Stimulated activated CD4-positive, alpha-beta T cell treated with anti-CD3 and anti-CD28 coated beads, Interleukin-15, amount 100 ng/mL, for 48 hours (primary cell): ENCODE data around the gene MYADM.
A peak's percentile ranks its signal among the peaks of the same experiment; 100 is the strongest.
"Not testable (repeated sequence)": the region's sequence is repeated elsewhere in the genome, so short reads cannot be mapped to it uniquely, and the experiment has no call there.

Experiments used
- DNase-seq, 2 donors: peaks; one replicate each; pipeline ENCODE4 v3.0.0-alpha.2; 2020; ENCODE audit warnings: low read depth in 2 of 2

Gene MYADM

DNA sequence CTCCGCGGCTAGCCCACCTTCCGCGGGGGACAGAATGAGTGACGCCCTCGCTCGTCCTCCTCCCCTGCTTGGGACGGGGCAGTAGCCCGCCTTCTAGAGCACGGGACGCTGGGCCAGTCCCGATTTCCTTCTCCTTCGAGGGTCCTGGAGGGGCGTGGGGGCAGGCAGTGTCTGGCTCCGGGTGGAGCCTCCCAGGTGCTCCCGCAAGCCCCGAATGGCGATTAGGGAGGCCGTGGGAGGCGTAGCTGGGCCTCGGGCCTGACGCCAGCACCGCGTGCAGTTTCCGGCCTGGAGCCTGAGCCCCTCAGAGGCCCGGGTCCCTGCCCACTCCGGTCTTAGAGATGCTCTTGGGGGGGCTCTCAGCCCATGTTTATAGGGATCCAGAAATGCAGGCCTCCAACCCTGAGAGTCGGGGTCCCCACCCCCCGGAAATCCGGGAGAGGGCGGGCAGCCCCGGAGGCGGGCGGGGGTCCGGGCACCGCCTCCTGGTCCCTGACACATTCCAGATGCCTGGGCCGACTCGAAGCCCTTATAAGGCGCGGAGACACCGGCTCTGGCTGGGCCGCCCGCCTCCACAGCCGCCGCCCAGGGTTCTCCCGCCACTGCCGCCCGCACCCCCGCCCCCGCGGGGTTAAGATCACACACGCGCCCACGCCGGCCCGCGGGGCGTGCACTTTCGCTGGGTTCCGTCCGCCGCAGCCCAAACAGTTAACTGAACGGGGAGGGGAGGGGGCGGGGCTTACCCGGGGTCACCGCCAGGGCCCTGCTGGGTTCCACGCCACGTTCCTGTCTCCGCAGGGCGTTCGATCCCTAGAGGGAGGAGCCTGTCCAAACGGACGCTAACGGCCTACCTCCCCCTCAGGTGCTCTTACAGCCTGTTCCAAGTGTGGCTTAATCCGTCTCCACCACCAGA is 1.5 kb downstream of the MYADM start:
- peak; percentile 68 to 85 for DNase-seq

GRCh38 chr19:53869805-53870484 is 2.3 kb downstream of the MYADM start:
- DNase-seq, result not testable (repeated sequence)

DNA sequence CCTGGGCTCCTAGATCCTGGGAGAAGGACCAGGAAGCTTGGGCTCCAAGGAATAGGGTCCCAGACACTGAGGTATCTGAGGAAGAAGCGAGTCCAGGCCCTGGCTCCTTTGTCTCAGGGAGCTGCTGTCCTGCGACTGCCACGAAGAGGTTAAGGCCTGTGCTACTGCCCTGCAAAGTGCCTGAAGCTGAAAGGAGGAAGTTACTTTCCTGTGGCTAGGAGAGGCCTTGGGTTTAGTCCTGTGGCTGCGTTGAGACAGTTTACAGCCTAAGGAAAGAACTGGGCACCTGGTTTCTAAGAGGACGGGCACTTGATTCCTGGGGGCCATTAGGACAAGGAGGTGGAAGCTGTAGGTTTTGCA is 2.8 kb downstream of the MYADM start:
- DNase-seq, result no peak

GRCh38 chr19:53871454-53871853 is 3.8 kb downstream of the MYADM start:
- DNase-seq, result no peak

- no peak for DNase-seq
Observed at GRCh38 chr19:53872762-53873161, 5.1 kb downstream of the MYADM start.

DNA sequence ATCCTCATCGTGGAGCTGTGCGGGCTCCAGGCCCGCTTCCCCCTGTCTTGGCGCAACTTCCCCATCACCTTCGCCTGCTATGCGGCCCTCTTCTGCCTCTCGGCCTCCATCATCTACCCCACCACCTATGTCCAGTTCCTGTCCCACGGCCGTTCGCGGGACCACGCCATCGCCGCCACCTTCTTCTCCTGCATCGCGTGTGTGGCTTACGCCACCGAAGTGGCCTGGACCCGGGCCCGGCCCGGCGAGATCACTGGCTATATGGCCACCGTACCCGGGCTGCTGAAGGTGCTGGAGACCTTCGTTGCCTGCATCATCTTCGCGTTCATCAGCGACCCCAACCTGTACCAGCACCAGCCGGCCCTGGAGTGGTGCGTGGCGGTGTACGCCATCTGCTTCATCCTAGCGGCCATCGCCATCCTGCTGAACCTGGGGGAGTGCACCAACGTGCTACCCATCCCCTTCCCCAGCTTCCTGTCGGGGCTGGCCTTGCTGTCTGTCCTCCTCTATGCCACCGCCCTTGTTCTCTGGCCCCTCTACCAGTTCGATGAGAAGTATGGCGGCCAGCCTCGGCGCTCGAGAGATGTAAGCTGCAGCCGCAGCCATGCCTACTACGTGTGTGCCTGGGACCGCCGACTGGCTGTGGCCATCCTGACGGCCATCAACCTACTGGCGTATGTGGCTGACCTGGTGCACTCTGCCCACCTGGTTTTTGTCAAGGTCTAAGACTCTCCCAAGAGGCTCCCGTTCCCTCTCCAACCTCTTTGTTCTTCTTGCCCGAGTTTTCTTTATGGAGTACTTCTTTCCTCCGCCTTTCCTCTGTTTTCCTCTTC is 6.3 kb downstream of the MYADM start:
- no peak for DNase-seq

- no peak for DNase-seq
Observed at GRCh38 chr19:53874606-53874990, 6.9 kb downstream of the MYADM start.

- DNase-seq, result no peak
Observed at GRCh38 chr19:53875602-53876325, 8.1 kb downstream of the MYADM start.

DNA sequence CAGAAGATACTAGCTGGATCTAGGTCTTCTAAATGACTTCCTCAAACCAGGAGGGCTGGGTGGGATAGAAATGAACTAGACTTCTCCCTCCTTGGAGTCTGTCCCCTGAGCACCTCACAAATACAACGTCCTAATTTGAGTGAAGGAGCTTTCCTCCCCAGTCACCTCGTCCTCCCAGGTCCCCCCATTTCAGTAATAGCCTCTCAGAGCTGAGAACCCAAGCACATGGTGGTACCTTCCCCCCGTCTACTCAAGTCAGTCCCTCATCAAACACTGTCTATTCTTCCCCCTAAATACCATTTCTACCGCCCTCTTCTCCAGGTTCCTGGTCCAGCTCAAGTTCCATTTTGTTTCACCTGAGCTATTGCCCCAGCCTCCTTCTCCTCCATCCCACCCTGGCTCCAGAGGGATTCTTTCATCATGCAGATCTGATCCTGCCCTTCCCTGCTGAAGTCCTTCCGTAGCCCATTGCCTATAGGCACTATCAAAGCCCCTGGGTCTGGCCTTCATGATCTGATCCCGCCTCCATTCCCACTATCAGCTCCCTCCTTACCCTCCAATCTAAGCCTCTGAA is 9.1 kb downstream of the MYADM start:
- no peak for DNase-seq

DNA sequence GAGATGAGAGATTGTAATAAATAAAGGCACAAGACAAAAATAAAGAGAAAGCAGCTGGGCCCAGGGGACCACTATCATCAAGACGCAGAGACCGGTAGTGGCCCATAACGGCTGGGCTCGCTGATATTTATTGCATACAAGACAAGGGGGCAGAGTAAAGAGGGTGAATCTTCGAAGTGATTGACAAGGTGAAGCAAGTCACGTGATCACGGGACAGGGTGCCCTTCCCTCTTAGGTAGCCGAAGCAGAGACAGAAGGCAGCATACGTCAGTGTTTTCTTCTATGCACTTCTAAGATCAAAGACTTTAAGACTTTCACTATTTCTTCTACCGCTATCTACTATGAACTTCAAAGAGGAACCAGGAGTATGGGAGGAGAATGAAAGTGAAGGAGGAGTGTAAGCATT is 9.7 kb downstream of the MYADM start:
- no peak for DNase-seq

- DNase-seq, result no peak
Observed at GRCh38 chr19:53878776-53879139, 11.1 kb downstream of the MYADM start.

GRCh38 chr19:53879140-53880081 is 11.7 kb downstream of the MYADM start:
- peak; percentile 65 to 84 for DNase-seq

DNA sequence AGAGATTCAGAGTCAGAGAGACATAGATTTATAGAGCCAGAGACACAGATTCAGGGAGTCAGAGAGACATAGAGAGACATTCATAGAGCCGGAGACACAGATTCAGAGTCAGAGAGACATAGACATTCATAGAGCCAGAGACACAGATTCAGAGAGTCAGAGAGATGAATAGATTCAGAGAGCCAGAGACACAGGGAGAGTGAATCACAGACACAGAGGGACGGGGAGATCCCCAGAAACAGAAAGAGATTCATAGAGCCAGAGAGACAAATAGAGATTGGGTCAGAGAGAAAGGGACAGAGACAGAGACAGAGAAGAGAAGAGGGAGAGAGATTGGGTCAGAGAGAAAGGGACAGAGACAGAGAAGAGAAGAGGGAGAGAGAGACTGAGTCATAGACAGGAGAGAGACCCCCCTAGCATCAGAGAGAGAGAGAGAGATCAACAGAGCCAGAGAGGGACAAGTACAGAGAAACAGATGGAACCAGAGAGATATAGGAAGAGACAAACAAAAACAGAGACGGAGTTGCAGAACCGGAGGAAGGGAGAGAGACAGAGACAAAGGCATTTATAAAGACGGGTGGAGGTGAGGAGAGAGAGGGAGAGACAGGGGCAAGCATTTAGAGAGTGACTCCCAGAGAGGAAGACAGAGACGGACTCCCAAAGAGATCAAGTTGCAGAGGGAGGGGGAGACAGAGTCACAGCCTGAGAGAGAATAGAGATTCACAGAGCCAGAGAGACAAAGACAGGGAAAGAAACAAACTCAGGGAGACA is 13.2 kb downstream of the MYADM start:
- DNase-seq, result no peak

- DNase-seq, result no peak
Observed at GRCh38 chr19:53881482-53882390, 14.1 kb downstream of the MYADM start, which contains the start of gene PRKCG. TSS of gene PRKCG (plus strand) at chr19:53882197. CDS start at chr19:53882495, 298 bp downstream.

DNA sequence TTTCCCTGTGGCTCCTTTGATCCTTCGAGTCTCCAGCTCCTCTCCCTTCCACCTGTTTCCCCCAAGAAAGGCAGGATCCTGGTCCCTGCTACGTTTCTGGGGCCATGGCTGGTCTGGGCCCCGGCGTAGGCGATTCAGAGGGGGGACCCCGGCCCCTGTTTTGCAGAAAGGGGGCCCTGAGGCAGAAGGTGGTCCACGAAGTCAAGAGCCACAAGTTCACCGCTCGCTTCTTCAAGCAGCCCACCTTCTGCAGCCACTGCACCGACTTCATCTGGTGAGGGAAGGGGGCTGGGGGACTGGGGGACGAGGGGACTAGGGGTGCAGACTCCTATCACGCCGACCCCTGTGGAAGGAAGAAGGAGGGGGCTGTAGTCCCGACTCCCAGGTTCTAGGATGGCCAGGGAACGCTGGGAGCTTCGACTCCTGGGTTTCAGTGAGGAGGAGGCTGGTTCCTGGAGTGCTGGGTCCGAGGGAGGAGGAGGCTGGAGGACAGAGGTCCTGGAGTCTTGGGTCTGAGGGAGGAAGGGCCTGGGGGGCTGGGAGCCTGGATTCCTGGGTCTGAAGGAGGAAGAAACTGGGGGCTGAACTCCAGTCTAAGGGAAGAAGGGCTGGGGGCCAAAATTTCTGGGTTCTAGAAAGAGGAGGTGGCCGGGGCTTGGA is 14.8 kb downstream of the MYADM start:
- DNase-seq, result no peak

GRCh38 chr19:53883231-53883661 is 15.6 kb downstream of the MYADM start:
- DNase-seq, result no peak

DNA sequence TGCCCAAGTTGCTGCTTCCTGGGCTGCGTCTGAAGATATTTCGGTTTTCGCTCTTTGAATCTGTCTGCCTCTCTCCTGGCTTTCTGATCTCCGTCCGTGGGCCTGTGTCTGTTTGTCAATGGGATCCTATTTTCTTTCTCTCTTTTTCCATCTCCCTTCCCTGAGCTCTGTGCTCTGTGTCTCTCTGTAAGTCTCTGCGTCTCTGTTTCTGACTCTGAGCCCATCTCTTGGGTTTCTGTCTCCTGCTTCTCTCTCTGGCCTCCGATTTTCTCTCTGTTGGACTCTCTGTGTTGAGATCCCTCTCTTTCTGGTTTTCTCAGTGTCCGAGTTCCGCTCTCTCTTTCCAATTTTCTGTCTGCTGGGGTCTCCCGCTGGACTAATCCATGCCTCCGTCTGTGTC is 16.1 kb downstream of the MYADM start:
- DNase-seq, result no peak

- DNase-seq, result no peak
Observed at GRCh38 chr19:53884256-53884655, 16.6 kb downstream of the MYADM start.
